NCI-H2196 treated with DMSO at 0.1 percent for 48 hours (cell line): ENCODE data around the gene NFATC3.
"Not testable (repeated sequence)": the region's sequence is repeated elsewhere in the genome, so short reads cannot be mapped to it uniquely, and the experiment has no call there.

Experiments used
- DNase-seq: peaks from one replicate; lab custom pipeline; 2025; ENCODE audit not compliant: unreplicated experiment; lab: John Stamatoyannopoulos, UW

The NFATC3 gene

DNA sequence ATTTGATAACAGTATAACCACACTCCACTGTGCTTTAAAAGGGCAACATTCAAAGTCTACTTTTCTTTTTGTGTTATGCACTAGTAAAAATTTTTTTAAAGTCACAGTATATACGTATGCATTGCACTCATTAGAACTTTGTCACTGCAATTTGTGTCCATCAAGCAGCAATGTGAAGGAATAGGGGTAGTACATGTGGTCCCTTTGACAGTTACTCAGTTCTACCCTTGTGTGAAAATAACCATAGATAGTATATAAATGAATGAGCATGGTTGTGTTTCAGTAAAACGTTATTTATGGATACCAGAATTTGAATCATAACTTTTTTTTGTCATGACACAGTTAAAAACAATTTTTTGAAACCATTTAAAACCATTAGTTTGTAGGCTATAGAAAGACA, 30.7 kb downstream of the NFATC3 start:
- DNase-seq = no peak

DNA sequence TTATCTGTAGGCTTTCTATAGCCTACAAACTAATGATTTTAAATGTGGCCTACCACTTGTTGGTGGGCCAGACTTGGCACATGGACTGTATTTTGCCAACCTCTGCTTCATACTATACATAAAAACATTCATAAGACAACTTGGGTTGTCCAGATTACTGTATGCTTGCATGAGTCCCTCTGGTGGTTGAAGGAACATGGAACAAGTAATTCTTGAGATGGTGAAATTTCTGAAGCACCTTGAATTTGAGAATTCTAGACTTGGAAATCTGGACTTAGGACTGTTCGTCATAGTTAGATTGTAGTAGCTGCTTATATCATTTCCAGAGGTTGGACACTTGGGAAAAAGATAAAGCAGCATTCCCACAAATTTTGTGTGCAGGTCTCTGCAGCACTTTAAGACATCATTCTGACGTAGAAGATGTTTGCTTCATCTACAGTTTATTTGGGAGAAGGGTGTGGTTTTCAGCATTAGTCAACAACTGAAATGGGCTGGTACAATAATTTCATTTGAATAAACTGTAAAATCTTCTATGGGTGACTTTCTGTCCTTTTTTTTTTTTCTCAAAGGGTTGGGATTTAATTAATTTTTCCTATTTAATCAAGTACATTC, 31.2 kb downstream of the NFATC3 start:
- no peak for DNase-seq

DNA sequence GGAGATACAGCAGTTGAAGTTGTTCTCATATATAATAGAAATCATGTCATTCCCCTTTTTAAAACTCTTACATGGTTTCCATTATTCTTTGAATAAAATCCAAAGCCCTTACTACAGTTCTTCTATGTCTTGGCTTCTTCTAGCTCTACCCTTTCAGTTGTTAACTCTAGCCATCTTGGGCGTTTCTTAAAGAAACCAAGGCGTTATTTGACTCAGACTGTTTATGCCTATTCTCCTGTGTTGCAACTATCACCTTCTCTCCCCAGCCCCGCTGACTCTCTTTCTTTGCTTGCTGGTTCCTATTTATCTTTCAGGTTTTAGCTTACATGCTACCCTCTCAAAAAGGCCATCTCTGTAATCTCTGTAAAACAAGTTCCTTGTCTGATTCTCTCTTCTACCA, 32.7 kb downstream of the NFATC3 start:
- no peak for DNase-seq

DNA sequence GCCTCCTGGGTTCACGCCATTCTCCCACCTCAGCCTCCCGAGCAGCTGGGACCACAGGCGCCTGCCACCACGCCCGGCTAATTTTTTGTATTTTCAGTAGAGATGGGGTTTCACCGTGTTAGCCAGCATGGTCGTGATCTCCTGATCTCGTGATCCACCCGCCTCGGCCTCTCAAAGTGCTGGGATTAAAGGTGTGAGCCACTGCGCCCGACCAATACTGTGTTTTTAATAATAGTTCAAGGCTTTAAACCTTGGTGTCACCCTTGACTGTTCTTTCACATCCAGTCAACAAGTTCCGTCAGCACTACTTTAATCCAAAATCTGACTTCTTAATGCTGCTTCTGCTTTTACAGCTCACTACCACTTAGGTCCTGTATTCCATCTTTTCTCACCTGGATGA, 33.8 kb downstream of the NFATC3 start:
- DNase-seq = not testable (repeated sequence)

DNA sequence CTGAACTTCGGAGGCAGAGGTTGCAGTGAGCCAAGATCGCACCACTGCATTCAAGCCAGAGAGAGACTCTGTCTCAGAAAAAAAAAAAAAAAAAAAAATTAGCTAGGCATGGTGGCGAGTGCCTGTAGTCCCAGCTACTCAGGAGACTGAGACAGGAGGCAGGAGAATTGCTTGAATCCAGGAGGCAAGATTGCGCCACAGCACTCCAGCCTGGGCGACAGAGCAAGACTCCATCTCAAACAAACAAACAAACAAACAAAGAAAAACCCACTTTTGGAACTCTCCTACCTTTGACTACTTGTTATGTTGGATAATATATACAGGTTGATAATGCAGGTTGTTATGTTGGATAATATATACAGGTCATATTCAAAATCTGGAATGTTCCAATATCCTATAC, 35.3 kb downstream of the NFATC3 start:
- not testable (repeated sequence) for DNase-seq

DNA sequence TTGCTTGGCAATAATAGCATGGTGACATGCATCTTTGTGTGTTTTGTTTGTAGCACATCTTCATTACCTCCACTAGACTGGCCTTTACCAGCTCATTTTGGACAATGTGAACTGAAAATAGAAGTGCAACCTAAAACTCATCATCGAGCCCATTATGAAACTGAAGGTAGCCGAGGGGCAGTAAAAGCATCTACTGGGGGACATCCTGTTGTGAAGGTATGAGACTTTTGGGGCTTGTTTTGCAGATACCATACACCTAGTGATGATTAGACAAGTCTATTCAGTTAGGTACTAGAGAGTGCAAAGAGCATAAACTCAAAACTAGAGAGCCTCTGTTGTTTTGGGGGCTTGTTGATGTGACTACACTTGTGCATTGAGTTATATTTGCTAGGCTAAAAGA, 41.2 kb downstream of the NFATC3 start:
- DNase-seq = no peak

DNA sequence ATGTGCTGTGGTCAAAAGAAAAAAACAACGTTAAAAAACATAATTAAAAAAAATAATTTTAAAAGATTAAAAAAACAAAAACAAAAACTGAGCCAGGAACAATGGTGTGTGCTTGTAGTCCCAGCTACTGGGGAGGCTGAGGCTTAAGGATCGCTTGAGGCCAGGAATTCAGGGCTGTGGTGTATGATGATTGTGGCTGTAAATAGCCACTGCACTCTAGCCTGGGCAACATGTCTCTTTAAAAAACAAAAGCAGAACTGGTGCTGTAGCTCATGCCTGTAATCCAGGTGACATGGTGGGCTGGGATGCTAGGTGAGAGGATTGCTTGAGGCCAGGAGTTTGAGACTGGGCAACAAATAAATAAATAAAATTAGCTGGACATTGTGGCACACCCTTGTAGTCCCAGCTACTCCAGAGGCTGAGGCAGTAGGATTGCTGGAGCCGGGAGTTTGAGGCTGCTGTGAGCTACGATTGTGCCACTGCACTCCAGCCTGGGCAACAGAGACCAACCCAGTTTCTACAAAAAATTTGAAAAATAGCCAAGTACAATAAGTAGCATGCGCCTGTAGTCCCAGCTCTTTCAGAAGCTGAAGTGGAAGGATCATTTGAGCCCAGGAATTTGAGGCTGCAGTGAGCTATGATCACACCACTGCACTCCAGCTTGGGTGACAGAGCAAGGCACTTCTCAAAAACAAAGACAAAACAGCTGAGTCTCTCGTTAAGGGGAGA, 43.6 kb downstream of the NFATC3 start:
- peak; percentile 6 for DNase-seq

DNA sequence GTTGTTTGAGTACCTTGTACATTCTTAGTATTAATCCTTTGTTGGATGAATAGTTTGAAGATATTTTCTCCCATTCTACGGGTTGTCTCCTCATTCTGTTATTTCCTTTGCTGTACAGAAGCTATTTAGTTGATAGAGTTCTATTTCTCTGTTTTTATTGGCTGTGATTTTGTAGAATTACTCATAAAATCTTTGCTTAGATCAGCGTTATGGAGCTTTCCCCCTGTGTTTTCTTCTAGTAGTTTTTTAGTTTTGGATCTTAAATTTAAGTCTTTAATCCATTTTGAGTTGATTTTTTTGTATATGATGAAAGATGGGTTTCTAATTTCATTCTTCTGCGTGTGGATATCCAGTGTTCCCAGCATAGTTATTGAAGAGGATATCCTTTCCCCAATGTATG, 45.4 kb downstream of the NFATC3 start:
- DNase-seq = no peak

DNA sequence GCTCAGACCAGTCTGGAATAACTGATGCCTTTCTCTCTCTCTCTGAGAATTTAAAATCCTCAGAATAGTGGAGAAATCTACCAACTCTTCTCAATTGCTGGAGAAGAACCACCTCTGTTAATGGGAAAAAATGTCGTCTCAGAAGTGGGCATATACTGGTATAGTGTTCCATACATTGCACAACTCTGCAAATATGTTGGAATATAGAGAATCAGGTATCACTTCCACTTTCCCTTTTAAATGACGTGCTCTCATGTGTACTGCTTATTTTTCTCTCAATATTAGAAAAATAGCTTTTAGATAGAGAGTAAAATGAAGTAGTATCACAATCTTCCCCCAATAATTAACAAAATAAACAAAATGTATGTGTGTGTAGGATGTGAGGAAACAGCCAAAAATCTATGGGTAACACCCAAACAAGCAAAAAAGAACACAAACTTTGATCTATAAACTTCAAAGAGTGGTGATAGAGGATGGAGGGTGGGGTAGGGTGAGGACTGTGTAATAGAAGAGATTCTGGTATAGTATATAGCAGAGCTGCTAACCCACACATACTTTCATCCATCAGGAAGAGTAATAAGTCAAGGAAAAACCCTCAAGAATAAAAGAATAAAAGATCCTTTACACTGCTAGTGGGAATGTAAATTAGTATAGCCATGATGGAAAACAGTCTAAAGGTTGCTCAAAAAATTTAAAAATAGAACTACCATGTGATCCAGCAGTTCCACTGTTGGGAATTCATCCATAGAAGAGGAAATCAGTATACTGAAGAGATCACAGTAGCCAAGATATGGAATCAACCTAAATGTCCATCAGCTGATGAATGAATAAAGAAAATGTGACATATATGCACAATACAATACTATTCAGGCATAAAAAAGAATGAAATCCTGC, 46.9 kb downstream of the NFATC3 start:
- DNase-seq = no peak

DNA sequence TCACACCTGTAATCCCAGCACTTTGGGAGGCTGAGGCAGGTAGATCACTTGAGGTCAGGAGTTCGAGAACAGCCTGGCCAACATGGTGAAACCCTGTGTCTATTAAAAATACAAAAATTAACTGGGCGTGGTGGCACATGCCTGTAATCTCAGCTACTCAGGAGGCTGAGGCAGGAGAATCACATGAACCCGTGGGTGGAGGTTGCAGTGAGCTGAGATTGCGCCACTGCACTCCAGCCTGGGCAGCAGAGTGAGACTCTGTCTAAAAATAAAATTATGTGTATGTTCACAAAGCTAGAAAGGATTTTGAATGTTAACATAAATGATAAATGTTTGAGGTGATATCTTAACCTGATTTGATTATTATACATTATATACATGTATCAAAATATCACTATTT, 47.8 kb downstream of the NFATC3 start:
- not testable (repeated sequence) for DNase-seq

DNA sequence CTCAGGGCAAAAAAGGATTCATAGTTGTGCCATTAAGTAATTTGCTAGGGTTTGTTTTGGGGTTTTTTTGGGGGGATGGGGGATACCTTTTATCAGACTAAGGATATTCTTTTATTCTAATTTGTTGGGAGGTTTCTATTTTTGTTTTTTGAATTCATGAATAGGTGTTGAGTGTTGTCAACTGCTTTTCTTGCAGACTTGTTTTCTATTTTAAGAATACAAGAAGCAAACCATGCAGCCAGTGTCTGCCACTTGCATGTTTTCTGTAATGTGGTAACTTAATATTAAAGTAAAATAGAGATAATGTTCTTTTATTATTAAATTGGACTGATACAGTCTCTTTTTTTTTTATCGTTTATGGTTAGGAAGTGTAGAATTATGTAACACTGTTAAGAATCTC, 49.5 kb downstream of the NFATC3 start:
- no peak for DNase-seq

DNA sequence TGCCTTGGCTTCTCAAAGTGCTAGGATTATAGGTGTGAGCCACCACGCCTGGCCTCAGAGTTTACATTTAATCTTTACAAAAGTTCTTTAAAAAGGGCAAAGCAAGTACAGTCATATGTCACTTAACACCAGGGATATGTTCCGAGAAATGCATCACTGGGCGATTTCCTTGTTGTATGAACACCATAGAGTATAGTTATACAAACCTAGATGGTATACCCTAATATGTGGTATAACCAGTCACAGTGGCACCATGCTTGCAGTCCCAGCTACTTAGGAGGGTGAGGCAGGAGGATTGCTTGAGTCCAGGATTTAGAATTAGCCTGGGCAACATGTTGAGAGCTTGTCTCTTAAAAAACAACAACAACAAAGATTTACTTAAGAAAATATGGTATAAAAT, 51.3 kb downstream of the NFATC3 start:
- DNase-seq = no peak

DNA sequence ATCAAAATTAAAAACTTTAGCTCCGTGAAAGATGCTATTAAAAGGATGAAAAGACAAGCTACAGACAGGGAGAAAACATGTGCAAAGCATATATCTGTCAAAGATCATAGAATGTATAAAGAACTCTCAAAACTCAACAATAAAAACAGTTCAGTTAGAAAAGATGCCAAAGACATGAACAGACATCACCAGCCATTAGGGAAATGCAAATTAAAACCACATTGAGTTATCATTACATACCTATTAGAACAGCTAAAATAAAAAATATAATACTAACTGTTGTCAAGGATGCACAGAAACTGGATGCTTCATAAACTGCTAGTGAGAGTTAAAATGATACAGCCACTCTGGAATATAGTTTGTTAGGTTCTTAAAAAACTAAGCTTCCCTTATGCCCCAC, 58.8 kb downstream of the NFATC3 start:
- no peak for DNase-seq

DNA sequence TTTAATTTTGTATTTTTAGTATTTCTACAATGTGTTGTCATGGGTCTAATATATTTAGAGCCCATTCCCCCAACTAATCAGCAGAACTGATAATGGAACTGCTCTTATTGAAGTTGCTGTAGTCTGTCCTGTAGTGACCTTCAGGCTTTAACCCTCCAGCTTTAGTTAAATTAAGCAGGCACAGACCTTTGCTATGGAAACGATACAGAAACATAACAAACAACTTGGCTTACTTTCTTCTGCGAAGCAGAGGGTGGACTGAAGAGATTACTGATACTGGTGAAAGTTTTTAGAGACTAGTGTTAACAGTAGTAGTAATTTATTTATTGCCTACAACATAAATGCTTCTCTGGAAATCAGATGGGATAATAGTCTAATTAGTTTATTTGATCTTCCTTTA, 61.4 kb downstream of the NFATC3 start:
- DNase-seq = no peak

DNA sequence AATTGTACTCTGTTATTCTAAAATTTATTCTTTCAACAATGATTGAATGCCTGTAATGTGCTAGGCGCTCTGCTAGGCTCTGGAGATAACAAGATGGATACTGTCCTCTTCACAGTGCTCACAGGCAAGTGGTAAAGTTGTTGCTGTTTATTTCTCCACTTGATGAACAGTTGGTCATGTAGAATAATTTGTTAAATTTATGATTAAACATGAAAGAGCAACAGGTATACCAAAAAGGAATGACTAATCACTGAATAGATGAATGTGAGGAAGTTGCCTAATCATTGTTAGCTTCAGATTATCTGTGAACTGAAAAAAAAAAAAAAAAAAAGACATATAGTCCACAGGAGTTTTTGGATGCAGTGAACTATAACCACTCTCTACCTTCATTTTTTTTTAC, 62.3 kb downstream of the NFATC3 start:
- DNase-seq = no peak

DNA sequence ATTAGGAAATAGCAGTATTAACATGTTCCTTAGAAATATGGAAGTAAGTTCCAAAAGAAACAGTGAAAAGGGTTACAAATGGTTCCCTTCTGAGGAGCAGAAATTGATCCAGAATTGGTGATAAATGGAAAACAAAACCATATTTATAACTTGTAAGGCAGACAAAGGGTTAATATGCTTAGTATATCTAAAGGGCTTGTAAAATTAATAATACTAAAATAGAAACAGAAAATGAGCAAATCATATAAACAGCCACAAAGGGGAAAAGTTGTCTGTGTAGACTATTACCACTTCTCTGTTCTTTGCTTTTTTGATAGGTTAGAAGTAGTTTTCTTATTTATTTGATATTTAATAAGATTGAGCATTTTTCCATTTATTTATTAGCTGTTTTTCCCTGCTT, 64.4 kb downstream of the NFATC3 start:
- no peak for DNase-seq

DNA sequence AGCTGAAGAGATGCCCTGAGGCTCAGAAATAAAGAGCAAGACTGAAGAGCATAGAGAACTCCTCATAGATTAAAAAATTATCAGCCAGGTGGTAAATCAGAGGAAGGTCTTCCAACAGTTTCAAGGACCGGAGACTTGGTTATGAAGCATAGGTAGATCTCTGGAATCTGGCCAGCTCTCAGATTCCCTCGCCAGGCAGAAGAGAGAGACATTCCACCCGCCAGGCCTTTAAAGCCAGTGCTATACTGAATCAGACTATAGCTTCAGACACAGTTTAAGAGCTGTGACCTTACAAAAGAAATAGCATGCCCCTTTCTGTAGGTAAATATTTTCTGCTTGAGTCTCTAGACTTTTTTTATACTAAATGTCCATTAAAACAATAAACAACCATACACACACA, 70.3 kb downstream of the NFATC3 start:
- no peak for DNase-seq

DNA sequence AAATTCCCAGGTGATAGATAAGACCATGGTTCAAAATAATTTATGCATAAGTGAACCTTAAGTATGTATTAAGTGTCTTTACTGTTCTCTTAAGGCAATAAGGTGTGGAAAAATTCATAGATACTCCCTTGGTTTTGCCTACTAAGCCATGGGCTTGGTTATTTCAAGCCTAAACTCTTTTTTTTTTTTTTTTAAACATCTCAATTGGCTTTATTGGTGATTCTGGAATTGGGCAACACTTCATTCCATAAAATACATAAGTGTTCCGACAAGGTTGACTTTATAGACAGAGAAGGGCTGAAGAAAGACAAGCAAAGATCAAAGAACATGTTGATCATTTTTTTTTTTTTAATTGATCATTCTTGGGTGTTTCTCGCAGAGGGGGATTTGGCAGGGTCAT, 77.2 kb downstream of the NFATC3 start:
- no peak for DNase-seq

DNA sequence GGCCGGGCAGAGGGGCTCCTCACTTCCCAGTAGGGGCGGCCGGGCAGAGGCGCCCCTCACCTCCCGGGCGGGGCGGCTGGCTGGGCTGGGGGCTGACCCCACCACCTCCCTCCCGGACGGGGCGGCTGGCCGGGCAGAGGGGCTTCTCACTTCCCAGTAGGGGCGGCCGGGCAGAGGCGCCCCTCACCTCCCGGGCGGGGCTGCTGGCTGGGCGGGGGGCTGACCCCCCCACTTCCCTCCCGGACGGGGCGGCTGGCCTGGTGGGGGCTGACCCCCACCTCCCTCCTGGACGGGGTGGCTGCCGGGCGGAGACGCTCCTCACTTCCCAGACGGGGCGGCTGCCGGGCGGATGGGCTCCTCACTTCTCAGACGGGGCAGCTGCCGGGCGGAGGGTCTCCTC, 78.1 kb downstream of the NFATC3 start:
- not testable (repeated sequence) for DNase-seq

DNA sequence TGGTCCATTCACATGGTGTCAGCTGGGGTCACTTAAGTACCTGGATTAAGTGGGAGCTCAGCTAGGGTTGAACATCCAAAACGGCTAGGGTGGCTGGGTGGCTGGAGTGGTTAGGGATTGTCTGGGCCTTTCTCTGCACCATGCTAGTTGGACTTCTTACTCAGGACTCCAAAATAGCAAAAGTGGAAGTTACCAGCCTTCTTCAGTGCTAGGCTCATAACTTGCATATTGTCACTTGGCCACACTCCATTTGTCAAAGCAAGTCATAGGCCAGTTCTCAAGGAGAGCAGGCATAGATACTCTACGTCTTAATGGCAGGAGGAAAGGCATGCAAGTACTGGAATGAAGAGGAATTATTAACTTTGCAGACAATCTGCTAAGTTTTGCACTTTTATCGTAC, 81.1 kb downstream of the NFATC3 start:
- no peak for DNase-seq

DNA sequence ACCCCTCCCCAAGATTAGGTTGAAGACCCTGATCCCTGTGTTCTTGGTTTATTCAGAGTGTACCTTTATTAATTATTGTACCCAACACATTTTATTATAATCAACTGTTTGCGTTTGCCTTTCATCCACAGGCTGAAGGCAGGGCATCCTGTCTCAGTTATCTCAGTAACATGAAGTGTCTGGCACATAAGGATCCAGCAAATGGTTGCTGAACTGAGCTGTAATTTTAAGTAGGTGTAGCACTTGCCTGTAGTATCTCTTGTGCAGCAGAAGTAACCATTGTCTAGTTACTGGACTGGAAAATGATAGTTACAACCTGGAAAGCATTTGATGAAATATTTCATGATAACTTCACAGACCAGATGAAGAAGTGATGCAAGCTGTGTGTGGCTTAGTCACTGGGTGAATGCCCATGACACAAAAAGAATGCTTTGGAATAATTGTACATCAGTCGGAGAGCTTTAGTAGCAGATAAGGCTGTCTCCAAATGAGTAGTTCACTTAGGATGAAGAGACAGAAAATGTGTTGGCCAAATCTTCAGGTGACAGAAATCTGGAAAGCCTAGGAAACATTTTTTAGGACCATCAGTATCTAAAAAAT, 94.1 kb downstream of the NFATC3 start:
- no peak for DNase-seq

DNA sequence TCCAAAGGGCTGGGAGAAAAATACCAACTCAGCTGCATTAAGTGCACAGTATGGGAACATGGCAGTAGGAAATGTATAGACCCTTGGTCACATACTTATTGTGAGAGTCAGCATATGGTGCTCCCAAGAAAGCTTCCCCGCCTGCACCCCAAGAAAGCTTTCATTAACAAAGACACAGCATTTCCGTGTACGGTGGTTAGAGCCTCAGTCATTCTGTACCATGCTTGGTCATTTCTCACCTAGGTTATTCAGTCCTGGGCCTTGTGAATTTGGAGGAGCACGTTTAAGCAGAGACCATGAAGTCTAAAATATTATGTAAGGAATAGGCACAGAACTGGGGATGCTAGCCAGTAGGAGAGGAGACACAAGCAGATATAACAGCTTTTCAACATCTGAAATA, 94.7 kb downstream of the NFATC3 start:
- no peak for DNase-seq
